ENCODE data around the gene CELSR2.
A peak's percentile ranks its signal among the peaks of the same experiment; 100 is the strongest.
"Not testable (repeated sequence)": the region's sequence is repeated elsewhere in the genome, so short reads cannot be mapped to it uniquely, and the experiment has no call there.

The CELSR2 gene

GRCh38 chr1:109280862-109281261 lies 31.5 kb downstream of the CELSR2 start:
- no peak for DNase-seq (ENCODE audit: low spot score)

GRCh38 chr1:109281680-109282496 lies 32.5 kb downstream of the CELSR2 start:
- DNase-seq (ENCODE audit: low spot score): no peak

DNA sequence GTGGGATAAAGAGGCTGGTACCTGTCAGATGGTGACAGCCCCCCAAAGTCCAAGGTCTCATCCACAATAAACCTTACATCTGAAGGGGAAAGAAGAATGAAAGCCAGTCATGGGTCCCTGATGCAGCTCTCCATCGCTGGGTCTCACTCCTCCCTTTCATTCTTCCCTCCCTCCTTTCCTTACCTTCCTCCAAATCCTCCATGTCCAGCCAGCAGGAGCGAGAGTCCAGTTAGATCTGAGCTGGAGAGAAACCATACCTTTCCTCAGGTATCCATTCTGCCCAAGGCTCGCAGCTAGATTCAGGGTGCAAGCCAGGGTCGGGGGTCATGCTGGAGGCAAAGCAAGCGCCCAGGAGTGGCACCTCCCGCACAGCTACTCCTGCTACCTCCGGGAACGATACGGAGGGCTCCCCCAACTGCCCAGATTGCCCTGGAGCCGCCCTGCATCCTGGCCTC lies 33.2 kb downstream of the CELSR2 start:
- DNase-seq (ENCODE audit: low spot score): no peak

- peak; percentile 93 for DNase-seq (ENCODE audit: low spot score)
Measured at GRCh38 chr1:109282952-109283747, 33.8 kb downstream of the CELSR2 start, which contains the start of gene PSRC1. PSRC1 (minus strand) TSS chr1:109283145.

GRCh38 chr1:109283748-109284600 lies 34.6 kb downstream of the CELSR2 start:
- peak; percentile 25 for DNase-seq (ENCODE audit: low spot score)

- not testable (repeated sequence) for DNase-seq (ENCODE audit: low spot score)
Measured at GRCh38 chr1:109286762-109287161, 37.4 kb downstream of the CELSR2 start.

GRCh38 chr1:109290137-109290536 lies 40.8 kb downstream of the CELSR2 start:
- no peak for DNase-seq (ENCODE audit: low spot score)

DNA sequence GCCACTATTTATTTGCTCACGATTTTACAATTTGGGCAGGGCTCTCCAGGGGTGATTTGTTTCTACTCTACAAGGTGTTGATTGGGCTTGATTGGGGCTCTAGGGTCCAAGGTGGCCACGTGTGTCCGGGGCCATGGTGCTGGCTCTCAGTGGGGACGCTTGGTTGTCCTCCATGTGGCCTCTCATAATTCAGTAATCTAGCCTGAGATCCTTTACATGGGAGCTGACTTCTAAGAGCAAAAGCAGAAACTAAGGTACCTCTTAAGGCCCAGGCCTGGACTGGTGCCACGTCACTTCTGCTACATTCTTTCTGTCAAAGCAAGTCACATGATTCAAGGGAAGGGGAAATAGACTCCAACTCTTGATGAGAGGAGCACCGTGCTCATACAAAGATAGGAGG lies 41.7 kb downstream of the CELSR2 start:
- no peak for DNase-seq (ENCODE audit: low spot score)

- no peak for DNase-seq (ENCODE audit: low spot score)
Measured at GRCh38 chr1:109292364-109292763, 43.0 kb downstream of the CELSR2 start.

DNA sequence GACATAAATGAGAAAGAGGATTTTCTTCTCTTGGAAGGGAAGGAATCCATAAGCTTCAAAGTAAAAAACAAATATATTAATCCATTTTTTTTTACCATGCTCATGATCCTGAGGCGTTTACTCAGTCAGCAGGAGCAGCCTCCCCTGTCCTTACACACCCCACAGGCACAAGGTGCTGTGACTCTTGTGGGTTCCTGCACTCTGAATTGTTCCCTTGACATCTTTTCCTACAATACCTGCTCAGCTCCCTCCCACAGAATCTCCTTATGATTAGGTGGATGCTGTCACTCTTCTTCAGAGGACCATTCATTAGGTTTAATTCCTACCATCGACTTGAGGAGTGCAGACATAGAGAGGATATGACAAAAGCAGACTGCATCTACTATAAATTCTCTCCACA lies 43.7 kb downstream of the CELSR2 start:
- DNase-seq (ENCODE audit: low spot score): no peak

- no peak for DNase-seq (ENCODE audit: low spot score)
Measured at GRCh38 chr1:109294481-109294880, 45.1 kb downstream of the CELSR2 start.

DNA sequence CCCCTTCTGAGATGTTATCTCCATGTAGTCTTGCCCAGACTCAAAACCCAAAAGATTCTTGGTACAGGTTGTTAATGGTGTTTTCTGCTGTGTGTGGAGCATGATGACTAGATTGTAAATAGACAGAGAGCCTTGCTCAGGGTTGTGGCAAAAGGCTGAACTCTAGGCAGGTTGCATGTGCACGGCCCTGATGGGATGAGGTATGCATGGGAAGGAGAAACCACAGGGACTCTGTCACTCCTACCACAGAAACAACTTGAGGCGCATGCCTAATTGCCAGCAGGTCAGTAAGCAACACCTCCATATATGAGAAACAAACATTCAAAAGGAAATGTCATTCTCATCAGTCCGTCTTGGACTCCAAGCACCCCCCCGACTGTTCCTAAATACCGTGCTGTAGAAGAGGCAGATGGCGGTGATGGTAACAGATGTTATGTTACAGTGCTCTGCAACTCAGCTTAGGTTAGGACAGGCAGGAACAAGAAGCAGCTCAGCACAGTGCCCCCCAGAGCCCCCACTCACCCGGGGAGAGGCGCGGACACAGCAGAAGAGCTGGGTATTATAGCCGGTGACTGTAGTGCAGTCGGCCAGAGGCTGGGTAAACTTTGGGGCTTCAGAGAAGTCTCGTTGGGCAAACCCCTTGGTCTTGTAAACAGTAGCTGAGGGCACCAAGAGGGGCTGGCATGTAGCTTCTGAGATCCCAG lies 46.5 kb downstream of the CELSR2 start:
- no peak for DNase-seq (ENCODE audit: low spot score)

GRCh38 chr1:109296782-109297181 lies 47.4 kb downstream of the CELSR2 start:
- no peak for DNase-seq (ENCODE audit: low spot score)

DNA sequence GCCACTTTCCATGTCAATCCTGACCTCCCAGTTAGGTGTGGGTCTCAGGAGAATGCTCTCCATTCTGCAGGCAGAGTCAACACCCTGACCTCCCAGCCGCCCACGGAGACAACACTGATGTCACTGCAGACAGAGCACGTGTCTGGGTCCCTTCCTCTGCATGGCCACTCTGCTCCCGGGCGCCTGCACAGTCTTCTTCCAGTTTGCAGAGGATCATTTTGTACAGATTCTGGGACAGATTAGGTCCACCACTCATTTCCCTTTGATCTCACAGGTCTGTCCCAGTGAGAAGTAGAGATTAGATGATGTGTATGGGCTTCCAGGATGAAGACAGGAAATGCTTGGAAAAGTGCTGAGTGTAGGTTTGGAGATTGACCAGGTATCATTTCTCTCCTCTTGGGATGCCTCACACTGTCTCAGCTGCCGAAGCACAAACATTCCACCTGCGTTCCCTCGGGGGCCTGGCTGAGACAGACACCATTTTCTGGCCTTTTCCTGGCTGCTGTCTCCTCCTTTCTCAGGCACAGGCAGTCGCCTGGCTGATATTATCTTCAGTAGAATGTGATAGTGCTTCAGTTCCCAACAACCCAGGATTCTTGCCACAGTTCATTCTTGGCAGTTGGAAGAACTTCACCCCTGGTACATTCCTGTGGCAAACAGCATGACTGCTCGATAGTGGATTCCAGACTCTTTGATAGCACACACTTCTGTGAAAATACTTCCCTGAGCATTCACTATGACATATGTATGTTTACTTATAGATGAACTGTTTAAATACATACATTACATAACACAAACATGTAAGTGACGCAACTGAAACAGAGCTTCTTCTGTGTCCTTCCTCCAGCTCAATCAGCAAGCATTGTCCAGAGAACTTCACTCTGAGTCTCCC lies 49.6 kb downstream of the CELSR2 start:
- no peak for DNase-seq (ENCODE audit: low spot score)

GRCh38 chr1:109299558-109300343 lies 50.4 kb downstream of the CELSR2 start:
- DNase-seq (ENCODE audit: low spot score): no peak

DNA sequence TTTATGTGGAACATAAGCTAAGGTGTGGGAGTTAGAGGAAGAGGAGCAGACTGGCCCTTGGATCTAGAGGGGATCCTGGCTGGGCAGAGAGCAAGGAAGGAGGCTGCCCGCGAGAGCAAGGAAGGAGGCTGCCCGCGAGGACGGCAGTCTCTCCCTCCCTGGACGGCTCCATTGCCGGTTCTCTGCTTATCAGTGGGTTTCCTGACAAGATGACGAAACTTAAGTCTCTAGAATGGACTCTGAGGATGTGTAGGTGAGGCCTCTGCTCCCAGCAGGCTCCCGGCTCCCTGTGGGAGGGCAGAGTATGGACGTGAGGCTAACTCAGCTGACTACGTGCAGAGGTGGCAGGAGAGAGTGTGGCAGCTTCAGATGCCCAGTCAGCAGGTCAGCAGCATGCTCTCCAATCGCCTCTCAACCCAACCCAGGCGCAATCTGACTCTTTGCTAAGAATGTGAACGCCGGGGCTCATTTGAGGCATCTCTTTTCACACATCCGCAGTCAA lies 51.4 kb downstream of the CELSR2 start:
- no peak for DNase-seq (ENCODE audit: low spot score)

DNA sequence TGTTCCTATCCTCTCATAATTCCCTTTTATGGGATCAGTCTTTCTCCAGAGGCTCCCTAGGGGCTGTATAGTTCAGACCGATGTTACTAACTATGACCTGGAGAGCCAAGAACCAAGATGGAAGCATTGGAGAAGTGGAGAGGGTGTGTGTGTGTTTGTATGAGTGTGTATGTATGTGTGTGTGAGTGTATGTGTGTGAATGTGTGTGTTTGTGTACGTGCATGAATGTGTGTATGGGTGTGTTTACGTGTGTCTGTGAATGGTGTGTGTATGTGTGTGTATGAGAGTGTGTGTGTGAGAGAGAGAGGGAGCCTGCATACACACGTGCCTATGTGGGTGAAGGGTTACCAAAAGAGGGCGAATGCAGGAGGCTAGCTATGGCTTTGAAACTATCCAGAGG lies 52.5 kb downstream of the CELSR2 start:
- no peak for DNase-seq (ENCODE audit: low spot score)

- no peak for DNase-seq (ENCODE audit: low spot score)
Measured at GRCh38 chr1:109304226-109304920, 55.0 kb downstream of the CELSR2 start.

- not testable (repeated sequence) for DNase-seq (ENCODE audit: low spot score)
Measured at GRCh38 chr1:109305991-109306390, 56.7 kb downstream of the CELSR2 start.

Data from activated CD4-positive, alpha-beta T cell treated with anti-CD3 and anti-CD28 coated beads, Interleukin-2, Interleukin-4, amounts not matched to agents 100 ng/mL and 50 ng/mL, durations not matched to agents 16 hours and 8 hours (primary cell).